ENCODE measurements around the gene C4A. TPM values are rescaled to one million over a fixed set of nuclear protein-coding genes. Genes with fewer than 3 reads are reported as not detected.
"Not testable (repeated sequence)": the region's sequence is repeated elsewhere in the genome, so short reads cannot be mapped to it uniquely, and the experiment has no call there.

The C4A gene
- total RNA-seq, 1 donor from 2014 or later, result 14.1 TPM

DNA sequence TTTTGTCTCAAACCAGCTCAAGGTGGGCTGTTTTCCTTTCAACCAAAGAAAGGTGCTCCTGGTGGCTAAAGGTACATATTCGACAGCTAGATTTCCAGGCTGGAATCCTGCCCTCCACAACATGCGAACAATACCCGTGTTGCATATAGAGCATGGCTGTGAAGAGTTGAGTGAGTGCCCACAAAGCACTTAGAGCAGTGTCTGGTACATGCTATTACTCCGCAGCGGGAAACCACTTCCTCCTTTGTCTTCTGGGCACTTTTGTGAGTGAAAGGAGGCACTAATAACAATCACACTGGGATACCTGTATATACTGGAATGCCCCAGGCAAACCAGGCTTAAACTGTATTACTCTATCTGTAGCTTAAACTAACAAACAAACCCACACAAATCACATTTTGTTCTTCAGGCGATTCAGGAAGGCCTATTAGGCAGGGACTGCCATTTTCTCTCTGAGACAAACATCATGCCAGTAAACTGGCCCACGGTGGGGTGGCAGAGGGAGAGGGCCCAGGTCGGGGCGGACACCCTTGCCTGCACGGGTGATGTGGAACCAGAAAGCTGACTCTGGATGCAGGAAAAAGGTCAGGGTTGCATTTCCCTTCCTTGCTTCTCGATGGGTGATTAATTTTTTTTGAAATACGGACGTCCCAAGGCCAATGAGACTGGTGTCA lies 23.1 kb downstream of the C4A start:
- not testable (repeated sequence) for DNase-seq (ENCODE audit: low spot score, unreplicated experiment); H3K4me1 Mint-ChIP-seq (ENCODE audit: low read depth); H3K27me3 Mint-ChIP-seq; H3K9me3 Mint-ChIP-seq (ENCODE audit: low read depth); H3K36me3 Mint-ChIP-seq (ENCODE audit: insufficient read depth); H3K4me3 Mint-ChIP-seq (ENCODE audit: low read depth); H3K27ac Mint-ChIP-seq

DNA sequence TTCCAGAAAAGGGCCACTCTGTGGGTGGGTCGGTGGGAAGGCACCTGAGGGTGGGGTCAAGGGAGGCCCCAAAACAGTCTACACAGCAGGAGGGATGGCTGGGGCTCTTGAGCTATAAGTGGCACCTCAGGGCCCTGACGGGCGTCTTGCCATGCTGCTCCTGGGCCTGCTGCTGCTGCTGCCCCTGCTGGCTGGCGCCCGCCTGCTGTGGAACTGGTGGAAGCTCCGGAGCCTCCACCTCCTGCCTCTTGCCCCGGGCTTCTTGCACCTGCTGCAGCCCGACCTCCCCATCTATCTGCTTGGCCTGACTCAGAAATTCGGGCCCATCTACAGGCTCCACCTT lies 23.7 kb downstream of the C4A start:
- DNase-seq (ENCODE audit: low spot score, unreplicated experiment); H3K27ac Mint-ChIP-seq; H3K9me3 Mint-ChIP-seq (ENCODE audit: low read depth); H3K27me3 Mint-ChIP-seq; H3K4me1 Mint-ChIP-seq (ENCODE audit: low read depth); H3K36me3 Mint-ChIP-seq (ENCODE audit: insufficient read depth); H3K4me3 Mint-ChIP-seq (ENCODE audit: low read depth): not testable (repeated sequence)

DNA sequence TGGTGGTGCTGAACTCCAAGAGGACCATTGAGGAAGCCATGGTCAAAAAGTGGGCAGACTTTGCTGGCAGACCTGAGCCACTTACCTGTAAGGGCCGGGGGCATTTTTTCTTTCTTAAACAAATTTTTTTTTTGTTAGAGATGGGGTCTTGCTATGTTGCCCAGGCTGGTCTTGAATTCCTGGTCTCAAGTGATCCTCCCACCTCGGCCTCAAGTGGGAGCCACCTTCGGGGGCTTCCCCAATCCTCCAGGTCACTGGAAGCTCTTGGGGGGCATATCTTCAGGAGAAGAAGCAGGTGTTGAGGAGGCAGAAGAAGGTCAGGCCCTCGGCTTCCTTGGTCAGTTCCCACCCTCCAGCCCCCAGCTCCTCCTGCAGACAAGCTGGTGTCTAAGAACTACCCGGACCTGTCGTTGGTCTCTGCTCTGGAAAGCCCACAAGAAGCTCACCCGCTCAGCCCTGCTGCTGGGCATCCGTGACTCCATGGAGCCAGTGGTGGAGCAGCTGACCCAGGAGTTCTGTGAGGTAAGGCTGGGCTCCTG lies 24.2 kb downstream of the C4A start:
- not testable (repeated sequence) for DNase-seq (ENCODE audit: low spot score, unreplicated experiment); H3K4me1 Mint-ChIP-seq (ENCODE audit: low read depth); H3K27ac Mint-ChIP-seq; H3K9me3 Mint-ChIP-seq (ENCODE audit: low read depth); H3K36me3 Mint-ChIP-seq (ENCODE audit: insufficient read depth); H3K4me3 Mint-ChIP-seq (ENCODE audit: low read depth); H3K27me3 Mint-ChIP-seq

DNA sequence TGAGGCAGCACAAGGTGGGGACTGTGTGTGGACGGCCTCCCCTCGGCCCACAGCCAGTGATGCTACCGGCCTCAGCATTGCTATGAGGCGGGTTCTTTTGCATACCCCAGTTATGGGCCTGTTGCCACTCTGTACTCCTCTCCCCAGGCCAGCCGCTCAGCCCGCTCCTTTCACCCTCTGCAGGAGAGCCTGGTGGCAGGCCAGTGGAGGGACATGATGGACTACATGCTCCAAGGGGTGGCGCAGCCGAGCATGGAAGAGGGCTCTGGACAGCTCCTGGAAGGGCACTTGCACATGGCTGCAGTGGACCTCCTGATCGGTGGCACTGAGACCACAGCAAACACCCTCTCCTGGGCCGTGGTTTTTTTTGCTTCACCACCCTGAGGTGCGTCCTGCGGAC lies 25.2 kb downstream of the C4A start:
- H3K4me3 Mint-ChIP-seq (ENCODE audit: low read depth); H3K4me1 Mint-ChIP-seq (ENCODE audit: low read depth); DNase-seq (ENCODE audit: low spot score, unreplicated experiment); H3K36me3 Mint-ChIP-seq (ENCODE audit: insufficient read depth); H3K27me3 Mint-ChIP-seq; H3K9me3 Mint-ChIP-seq (ENCODE audit: low read depth); H3K27ac Mint-ChIP-seq: not testable (repeated sequence)

DNA sequence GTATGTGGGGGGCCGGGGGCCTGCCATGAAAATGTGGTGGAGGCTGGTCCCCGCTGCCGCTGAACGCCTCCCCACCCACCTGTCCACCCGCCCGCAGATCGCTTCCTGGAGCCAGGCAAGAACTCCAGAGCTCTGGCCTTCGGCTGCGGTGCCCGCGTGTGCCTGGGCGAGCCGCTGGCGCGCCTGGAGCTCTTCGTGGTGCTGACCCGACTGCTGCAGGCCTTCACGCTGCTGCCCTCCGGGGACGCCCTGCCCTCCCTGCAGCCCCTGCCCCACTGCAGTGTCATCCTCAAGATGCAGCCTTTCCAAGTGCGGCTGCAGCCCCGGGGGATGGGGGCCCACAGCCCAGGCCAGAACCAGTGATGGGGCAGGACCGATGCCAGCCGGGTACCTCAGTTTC lies 26.2 kb downstream of the C4A start:
- not testable (repeated sequence) for H3K27ac Mint-ChIP-seq; H3K4me1 Mint-ChIP-seq (ENCODE audit: low read depth)

DNA sequence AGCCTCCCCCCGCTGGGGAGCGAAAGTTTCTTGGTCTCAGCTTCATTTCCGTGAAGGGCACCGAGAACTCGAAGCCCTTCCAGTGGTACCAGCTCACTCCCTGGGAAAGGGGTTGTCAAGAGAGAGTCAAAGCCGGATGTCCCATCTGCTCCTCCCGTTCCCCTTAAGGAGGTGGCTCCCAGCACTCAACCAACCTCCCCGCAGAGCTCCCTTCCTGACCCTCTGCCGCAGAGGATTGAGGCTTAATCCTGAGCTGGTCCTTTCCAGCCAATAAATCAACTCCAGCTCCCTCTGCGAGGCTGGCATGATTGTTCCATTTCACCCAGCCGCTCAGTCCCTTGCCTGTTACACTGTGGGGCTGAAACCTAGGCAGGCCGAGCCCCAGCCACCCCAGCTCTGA lies 26.8 kb downstream of the C4A start:
- DNase-seq (ENCODE audit: low spot score, unreplicated experiment); H3K27me3 Mint-ChIP-seq; H3K9me3 Mint-ChIP-seq (ENCODE audit: low read depth); H3K36me3 Mint-ChIP-seq (ENCODE audit: insufficient read depth); H3K27ac Mint-ChIP-seq; H3K4me3 Mint-ChIP-seq (ENCODE audit: low read depth); H3K4me1 Mint-ChIP-seq (ENCODE audit: low read depth): not testable (repeated sequence)

More for the DNA sequence above, 26.2 kb downstream of the C4A start:
- not testable (repeated sequence) for DNase-seq (ENCODE audit: low spot score, unreplicated experiment); H3K27me3 Mint-ChIP-seq; H3K36me3 Mint-ChIP-seq (ENCODE audit: insufficient read depth); H3K4me3 Mint-ChIP-seq (ENCODE audit: low read depth); H3K9me3 Mint-ChIP-seq (ENCODE audit: low read depth)

DNA sequence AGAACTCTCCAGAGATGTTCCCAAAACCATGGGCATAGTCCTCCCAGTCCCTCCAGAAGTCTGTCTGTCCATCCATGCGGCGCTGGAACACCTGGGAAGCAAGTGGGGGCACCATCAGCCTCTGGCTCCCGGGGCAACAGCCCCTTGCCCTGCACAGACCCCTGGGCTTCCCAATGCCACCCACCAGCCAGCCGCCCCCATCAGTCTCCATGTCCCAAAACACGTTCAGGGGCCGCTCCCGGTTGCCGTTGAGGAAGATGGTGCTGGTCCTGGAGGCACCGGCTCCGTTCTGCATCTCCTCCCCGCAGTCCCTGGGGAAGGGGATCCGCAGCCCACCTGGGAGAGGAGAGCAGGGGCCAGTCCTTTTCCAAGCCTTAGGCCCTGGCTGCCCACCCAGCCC lies 27.7 kb downstream of the C4A start:
- H3K27ac Mint-ChIP-seq; H3K9me3 Mint-ChIP-seq (ENCODE audit: low read depth); H3K4me3 Mint-ChIP-seq (ENCODE audit: low read depth); DNase-seq (ENCODE audit: low spot score, unreplicated experiment); H3K36me3 Mint-ChIP-seq (ENCODE audit: insufficient read depth); H3K27me3 Mint-ChIP-seq; H3K4me1 Mint-ChIP-seq (ENCODE audit: low read depth): not testable (repeated sequence)

DNA sequence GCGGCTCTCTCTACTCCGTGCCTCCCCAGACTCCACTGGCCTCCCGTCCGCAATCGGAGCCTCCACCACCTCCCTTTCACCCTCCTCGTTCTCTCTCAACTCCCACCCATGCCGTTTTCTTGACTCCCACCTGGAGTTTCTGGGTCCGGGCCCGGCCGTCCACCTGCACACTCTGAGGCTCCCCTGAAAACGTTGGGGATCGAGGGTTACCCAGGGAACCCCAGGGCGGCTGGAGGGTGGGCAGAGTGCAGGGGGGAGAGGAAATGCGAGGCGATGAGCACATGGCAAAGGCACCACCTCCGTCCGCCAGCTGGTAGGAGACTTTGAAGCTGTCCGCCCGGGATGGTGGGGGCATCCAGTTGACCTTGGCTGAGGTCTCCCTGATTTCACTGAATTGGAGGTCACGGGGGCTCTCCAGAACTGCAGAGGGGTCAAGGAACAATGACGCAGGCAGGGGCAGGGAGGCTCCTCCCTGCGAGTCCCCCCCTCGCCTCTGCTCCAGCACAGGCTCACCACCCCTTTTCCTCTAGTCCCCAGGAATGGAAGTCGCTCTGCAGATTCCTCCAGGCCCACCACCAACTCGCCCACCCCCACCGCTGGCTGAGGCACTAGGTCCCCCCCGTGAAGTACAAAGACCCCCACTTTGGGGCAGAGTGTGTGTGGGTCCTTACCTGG lies 29.1 kb downstream of the C4A start:
- H3K4me1 Mint-ChIP-seq (ENCODE audit: low read depth), result not testable (repeated sequence)

DNA sequence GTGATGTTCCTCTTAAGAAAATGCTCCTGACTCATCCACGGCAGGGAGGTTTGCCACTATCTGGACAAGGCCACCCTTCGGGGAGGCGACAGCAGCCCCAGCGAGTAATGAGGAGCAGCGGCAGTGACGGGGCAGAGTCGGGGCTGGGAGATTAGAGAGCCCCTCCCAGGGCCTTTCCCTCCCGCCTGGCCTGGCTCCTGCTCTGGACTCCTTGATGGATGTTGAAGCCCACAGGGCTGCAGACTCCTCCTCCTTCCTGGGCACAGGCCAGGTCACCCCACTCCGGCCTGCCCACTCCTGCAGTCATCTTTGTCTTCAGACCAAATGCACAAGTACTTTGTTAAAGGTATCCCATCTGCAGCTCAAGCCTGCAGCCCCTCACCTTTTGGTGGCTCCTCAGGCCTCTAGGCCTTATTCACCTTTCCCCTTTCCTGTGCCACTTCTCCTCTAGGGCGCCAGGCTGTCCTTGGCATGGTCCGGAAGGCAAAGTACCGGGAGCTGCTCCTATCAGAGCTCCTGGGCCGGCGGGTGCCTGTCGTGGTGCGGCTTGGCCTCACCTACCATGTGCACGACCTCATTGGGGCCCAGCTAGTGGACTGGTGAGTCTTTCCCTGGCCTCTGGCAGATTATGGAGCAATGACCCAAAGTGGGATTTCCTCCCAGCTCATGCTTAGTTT lies 31.2 kb downstream of the C4A start:
- not testable (repeated sequence) for H3K36me3 Mint-ChIP-seq (ENCODE audit: insufficient read depth); H3K4me3 Mint-ChIP-seq (ENCODE audit: low read depth); H3K27me3 Mint-ChIP-seq; H3K9me3 Mint-ChIP-seq (ENCODE audit: low read depth); H3K27ac Mint-ChIP-seq; DNase-seq (ENCODE audit: low spot score, unreplicated experiment); H3K4me1 Mint-ChIP-seq (ENCODE audit: low read depth)

More for the DNA sequence above, 29.1 kb downstream of the C4A start:
- H3K27me3 Mint-ChIP-seq; H3K27ac Mint-ChIP-seq; DNase-seq (ENCODE audit: low spot score, unreplicated experiment); H3K36me3 Mint-ChIP-seq (ENCODE audit: insufficient read depth); H3K9me3 Mint-ChIP-seq (ENCODE audit: low read depth); H3K4me3 Mint-ChIP-seq (ENCODE audit: low read depth): not testable (repeated sequence)

DNA sequence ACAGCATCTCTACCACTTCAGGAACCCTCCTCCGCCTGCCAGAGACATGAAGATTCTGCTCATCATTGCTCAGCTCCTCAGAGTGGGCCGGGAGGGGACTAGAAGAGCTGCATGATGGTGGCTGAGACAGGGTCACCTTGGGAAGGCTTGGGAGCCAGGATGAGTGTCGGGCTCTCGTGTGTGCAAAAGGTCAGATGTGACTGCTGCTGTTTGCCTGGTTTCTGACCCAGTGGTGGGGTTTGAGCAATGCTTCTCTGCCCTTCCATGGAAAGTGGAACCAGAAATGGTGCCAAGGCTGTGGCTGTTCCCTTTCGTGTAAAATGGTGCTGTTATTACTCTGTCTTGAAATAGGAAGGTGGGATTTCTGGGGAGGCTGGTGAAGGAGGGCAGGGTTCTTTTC lies 31.9 kb downstream of the C4A start:
- DNase-seq (ENCODE audit: low spot score, unreplicated experiment); H3K27me3 Mint-ChIP-seq; H3K27ac Mint-ChIP-seq; H3K4me1 Mint-ChIP-seq (ENCODE audit: low read depth); H3K9me3 Mint-ChIP-seq (ENCODE audit: low read depth); H3K36me3 Mint-ChIP-seq (ENCODE audit: insufficient read depth); H3K4me3 Mint-ChIP-seq (ENCODE audit: low read depth): not testable (repeated sequence)

DNA sequence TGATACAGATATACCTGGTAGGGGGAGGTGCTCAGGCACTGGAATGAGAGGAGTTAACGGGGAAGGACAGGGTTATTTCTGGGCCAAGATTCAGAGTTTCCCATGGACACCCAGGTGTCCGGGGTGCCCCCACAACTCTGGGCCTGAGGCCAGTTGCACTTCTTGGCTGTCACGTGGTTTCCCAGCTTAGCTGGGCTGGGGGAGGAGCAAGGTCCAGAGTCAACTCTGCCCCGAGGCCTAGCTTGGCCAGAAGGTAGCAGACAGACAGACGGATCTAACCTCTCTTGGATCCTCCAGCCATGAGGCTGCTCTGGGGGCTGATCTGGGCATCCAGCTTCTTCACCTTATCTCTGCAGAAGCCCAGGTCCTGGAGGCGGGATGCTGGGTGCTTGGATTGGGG lies 32.7 kb downstream of the C4A start, which contains the start of gene C4B:
Gene C4B, plus strand, starts transcription at position 249 of the 400 bp plus-strand sequence. Its CDS starts 51 bp downstream, at position 300.
- H3K4me1 Mint-ChIP-seq (ENCODE audit: low read depth); H3K9me3 Mint-ChIP-seq (ENCODE audit: low read depth); H3K27ac Mint-ChIP-seq; H3K4me3 Mint-ChIP-seq (ENCODE audit: low read depth); DNase-seq (ENCODE audit: low spot score, unreplicated experiment); H3K27me3 Mint-ChIP-seq; H3K36me3 Mint-ChIP-seq (ENCODE audit: insufficient read depth): not testable (repeated sequence)

DNA sequence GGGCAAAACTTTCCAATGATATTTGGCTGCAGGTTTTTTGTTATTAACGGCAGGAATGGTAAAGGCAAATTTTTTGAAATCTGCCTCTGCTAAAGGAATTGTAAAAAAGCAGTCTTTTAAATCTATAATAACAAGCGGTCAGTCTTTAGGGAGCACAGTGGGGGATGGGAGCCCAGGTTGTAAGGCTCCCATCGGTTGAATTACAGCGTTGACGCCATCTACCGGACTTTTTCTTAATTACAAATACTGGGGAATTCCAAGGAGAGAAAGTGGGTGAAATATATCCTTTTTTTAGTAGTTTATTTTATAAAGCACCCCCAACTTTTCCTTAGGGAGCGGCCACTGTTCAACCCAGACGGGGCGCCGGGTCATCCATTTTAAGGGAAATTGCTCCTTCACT lies 40.2 kb downstream of the C4A start:
- H3K4me1 Mint-ChIP-seq (ENCODE audit: low read depth); H3K27ac Mint-ChIP-seq: not testable (repeated sequence)

DNA sequence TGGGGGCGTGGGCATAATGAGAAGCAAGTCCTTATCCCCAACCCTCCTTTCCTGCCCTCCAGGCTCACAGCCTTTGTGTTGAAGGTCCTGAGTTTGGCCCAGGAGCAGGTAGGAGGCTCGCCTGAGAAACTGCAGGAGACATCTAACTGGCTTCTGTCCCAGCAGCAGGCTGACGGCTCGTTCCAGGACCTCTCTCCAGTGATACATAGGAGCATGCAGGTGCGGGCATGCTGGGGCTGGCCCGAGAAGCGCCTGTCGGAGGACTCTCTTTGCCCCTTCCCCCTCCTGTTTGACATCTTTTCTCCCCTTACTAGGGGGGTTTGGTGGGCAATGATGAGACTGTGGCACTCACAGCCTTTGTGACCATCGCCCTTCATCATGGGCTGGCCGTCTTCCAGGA lies 46.8 kb downstream of the C4A start:
- not testable (repeated sequence) for H3K9me3 Mint-ChIP-seq (ENCODE audit: low read depth); H3K27ac Mint-ChIP-seq; H3K27me3 Mint-ChIP-seq; DNase-seq (ENCODE audit: low spot score, unreplicated experiment); H3K4me3 Mint-ChIP-seq (ENCODE audit: low read depth); H3K36me3 Mint-ChIP-seq (ENCODE audit: insufficient read depth); H3K4me1 Mint-ChIP-seq (ENCODE audit: low read depth)

More for the DNA sequence above, 40.2 kb downstream of the C4A start:
- not testable (repeated sequence) for H3K27me3 Mint-ChIP-seq; DNase-seq (ENCODE audit: low spot score, unreplicated experiment); H3K36me3 Mint-ChIP-seq (ENCODE audit: insufficient read depth); H3K4me3 Mint-ChIP-seq (ENCODE audit: low read depth); H3K9me3 Mint-ChIP-seq (ENCODE audit: low read depth)

Data from progenitor cell of endocrine pancreas (in vitro differentiated cells).